ENCODE measurements around the gene CMPK2.
"Not testable (repeated sequence)": the region's sequence is repeated elsewhere in the genome, so short reads cannot be mapped to it uniquely, and the experiment has no call there.

Gene CMPK2

GRCh38 chr2:6879011-6879410 is 13.3 kb upstream of the CMPK2 start:
- DNase-seq = no peak

DNA sequence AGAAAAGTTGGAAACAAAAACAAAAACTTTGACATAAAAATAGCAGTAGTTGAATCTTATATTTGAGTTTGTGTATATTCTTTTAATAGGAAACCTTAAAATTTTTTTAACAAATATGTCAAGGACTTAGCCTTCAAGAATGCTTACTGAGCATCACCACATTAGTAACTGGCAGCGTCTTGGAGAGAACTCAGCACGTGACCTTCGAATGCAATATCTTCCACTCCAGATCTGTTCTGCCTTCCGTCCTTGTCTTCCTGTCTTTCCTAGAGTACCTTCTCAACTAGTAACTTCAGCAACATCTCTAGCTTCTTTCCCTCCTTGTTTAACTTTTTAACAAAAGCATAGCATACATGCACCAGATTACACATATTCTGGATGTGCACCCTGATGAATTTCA is 12.8 kb upstream of the CMPK2 start:
- no peak for DNase-seq

- DNase-seq = no peak
Measured at GRCh38 chr2:6877402-6878304, 11.9 kb upstream of the CMPK2 start, which contains the start of gene RSAD2. TSS of gene RSAD2 (plus strand) at chr2:6877777. CDS start at chr2:6877801, 24 bp downstream.

DNA sequence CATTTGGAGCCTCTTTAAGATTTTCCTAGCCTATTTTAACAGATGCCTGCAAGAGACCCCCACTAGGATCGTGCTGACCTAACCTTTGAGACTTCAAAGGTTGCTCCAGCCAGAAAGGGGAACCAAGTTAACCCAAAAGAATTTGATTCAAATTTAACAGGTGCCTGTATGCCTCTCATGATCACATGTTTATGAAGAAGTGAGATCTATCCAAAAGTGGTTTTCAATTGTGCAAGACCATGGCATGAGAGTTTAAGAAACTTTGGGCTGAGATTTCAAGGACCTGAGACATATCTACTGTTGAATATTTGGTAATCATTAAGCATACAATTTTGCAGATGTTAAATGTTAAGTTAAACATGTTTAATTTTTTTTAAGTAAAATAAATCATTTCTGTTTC is 10.6 kb upstream of the CMPK2 start:
- DNase-seq = no peak

DNA sequence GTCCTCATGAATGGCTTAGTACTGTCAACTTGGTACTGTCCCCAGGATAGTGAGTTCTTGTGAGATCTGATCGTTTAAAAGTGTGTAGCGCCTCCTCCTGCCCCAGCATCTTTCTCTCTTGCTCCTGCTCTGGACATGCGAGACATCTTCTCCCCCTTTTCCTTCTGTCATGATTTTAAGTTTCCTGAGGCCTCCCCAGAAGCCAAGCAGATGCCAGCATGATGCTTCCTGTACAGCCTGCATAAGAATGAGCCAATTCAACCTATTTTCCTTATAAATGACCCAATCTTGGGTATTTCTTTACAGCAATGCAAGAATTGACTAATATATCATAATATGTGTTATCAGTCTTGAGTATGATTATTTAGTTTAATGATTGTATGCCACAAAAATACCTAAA is 8.3 kb upstream of the CMPK2 start:
- DNase-seq = no peak

- DNase-seq = no peak
Measured at GRCh38 chr2:6872394-6872793, 6.7 kb upstream of the CMPK2 start.

DNA sequence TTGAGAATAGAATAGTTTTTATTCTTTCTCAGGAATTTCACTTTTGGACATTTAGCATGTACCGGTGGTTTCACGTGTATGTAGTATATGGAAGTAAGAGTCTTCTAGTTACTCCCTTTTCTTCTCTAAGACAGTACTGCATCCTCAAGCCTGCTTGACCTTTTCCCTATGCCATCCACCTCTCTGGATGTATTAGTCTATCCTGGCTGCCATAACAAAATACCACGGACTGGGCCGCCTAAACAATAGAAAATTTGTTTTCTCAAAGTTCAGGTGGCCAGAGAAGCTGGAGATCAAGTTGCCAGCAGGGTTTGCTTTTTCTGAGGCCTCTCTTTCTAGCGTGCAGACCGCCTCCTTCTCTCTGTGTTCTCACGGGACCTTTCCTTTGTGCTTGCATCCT is 1.3 kb upstream of the CMPK2 start:
- DNase-seq = no peak

GRCh38 chr2:6866275-6866671 is 566 bp upstream of the CMPK2 start:
- DNase-seq = peak in 1 of 2 experiments; percentile 11

DNA sequence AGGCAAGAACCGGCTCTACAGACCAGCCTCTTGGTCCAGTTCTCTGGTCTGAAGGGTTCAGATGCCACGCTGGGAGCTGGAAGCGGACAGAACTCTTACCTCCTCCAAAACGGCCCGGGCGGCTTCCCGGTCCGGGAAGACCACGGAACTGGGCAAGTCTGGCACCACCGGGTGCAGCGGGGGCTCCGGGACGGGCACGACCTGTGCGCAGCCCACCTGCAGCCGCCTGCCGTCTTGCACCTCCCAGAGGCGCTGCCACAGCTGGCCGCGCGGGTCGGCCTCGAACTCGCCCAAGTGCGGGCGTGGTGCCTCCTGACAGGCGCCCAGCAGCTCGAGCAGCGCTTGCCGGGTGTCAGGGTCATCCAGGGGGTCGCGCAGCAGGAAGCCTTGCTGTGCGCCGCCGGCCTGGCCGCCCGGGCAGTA is 773 bp downstream of the CMPK2 start:
- no peak for DNase-seq

DNA sequence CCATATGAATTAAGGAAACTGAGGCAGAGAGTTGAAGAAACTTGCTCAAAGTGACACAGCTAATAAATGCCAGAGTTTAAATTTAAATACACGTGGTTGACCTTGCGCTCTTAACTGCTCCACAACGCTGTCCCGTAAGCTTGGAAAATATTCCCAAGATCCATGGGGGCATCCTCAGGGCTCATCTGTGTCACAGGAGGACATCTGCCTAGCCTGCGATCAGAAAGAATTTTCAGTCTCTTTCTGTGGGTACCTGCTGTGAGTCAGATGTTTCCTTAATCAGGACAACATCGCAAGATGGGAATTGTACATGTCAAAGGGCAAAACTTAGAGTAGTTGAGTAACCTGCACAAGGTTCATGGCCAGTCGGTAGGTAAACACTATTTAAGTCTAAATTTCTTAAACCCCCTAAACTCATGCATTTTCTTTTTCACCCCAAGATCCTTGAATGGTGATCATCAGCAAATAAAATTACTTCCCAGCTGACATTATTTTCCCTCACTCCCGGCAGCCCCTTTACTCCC is 1.4 kb downstream of the CMPK2 start:
- no peak for DNase-seq

GRCh38 chr2:6863792-6864191 is 1.9 kb downstream of the CMPK2 start:
- DNase-seq = no peak

GRCh38 chr2:6860296-6860695 is 5.4 kb downstream of the CMPK2 start:
- DNase-seq = no peak

DNA sequence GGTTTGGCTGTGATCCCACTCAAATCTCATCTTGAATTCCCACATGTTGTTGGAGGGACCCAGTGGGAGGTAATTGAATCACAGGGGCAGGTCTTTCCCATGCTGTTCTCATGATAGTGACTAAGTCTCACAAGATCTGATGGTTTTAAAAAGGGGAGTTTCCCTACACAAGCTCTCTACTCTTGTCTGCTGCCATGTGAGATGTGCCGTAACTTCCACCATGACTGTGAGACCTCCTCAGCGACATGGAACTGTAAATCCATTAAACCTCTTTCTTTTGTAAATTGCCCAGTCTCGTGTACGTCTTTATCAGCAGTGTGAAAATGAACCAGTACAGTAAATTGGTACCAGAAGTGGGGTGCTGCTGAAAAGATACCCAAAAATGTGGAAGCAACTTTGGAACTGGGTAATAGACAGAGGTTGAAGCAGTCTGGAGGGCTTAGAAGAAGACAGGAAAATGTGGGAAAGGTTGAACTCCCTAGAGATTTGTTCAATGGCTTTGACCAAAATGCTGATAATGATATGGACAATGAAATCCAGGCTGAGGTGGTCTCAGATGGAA is 7.2 kb downstream of the CMPK2 start:
- not testable (repeated sequence) for DNase-seq

GRCh38 chr2:6856548-6856920 is 9.2 kb downstream of the CMPK2 start:
- DNase-seq = no peak

DNA sequence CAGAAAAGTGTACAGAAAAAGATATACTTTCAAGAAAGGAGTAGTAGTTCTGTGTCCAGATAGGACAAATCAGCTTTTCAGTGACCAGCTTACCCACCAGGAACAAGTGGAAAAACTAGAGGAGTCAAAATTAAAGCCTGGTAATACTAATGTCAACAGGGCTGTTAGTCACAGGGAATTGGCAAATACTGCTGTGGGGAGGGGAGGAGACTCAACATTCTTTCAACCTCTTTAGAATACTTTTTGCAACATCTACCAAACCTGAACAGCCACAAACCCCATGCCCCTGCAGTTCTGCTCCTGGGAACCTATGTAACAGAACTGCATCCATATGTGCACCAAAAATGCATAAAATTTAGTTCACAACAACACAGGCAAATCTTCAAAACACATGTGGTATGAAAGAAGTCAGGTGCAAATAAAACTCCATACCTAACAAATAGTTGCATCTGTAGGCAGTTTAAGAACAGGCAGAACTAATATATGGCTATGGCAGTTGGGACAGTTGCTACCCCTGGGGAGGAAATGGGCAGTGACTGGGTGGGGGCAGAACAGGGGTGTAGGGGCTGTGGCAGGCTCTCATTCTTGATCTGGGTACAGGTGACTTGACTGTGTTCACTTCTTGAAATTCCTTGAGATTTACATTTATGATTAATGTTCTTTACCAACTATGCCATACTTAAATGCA is 9.7 kb downstream of the CMPK2 start:
- no peak for DNase-seq

DNA sequence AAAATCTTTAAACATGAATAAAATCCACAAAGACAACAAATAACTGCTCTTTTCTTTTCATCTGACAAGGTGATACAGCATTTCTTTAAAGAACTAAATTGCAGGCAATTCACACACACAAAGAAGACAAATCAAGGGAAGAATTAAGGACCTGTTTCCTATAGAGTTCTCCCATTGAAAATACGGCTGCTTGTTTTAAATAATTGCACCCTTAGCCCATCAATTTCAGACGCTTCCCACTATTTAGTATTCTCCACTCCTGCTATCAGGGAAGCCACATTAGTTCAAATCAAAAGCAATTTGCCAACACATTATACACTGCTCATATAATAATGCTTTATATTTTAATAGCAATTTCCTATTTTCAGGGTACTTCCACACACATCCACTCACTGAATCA is 11.3 kb downstream of the CMPK2 start:
- no peak for DNase-seq

- no peak for DNase-seq
Measured at GRCh38 chr2:6852195-6852594, 13.5 kb downstream of the CMPK2 start.

GRCh38 chr2:6846967-6847681 is 18.6 kb downstream of the CMPK2 start:
- DNase-seq = no peak

DNA sequence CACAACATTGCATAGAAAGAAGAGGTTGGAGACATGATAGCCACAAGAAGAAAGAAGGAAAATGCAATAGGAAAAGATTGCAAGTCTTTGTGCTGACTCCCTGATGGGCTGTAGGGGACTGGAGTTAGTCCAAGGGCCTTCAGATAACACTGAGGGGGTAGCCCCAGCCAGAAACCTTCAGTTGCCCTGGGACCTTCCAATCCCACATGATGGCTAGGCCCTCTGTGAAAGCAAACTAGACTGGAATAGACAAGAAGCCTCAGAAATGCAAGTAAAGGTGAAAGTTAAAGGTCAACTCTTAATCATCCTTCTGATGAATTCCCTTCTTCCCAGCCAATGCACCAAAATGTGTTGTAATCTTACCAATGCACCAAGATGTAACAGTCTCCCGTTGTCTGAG is 19.2 kb downstream of the CMPK2 start:
- no peak for DNase-seq

DNA sequence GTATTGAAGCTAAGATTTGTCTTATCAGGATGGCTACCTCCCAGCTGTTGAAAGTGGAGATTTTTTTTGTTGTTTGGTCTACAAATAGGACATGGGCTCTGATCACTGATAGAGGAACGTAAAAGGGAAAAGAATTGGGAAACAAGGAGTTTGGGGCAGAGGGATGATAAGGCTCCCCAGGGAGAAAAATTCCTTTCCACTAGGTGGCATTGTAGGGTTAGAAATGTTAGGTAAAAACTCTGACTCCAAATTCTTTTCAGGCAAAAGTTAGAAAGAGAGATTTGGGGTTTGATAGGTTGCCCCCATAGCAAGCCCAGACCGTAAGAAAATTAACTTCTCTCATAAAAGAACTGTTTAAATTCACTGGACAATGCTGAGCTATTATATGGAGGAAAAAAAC is 19.8 kb downstream of the CMPK2 start:
- no peak for DNase-seq

DNA sequence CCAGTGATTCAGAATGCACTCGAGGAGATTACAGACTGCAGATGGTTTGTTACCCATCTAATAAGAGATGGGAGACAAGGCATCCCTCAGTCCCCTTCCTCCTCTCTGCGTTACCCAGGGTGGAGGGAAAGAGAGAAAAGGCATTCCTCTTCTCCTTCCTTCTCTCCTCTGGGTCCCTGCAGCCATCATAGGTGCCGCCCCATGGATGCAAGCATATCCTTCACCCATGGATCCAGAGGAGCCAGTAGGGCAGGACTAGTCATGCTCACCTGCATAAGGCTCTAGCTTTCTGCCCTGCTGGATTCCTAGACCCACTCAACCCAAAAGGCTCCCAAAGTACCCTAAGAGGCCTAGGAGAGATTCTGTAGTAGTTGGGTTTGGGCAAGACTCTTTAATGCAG is 20.4 kb downstream of the CMPK2 start:
- no peak for DNase-seq

DNA sequence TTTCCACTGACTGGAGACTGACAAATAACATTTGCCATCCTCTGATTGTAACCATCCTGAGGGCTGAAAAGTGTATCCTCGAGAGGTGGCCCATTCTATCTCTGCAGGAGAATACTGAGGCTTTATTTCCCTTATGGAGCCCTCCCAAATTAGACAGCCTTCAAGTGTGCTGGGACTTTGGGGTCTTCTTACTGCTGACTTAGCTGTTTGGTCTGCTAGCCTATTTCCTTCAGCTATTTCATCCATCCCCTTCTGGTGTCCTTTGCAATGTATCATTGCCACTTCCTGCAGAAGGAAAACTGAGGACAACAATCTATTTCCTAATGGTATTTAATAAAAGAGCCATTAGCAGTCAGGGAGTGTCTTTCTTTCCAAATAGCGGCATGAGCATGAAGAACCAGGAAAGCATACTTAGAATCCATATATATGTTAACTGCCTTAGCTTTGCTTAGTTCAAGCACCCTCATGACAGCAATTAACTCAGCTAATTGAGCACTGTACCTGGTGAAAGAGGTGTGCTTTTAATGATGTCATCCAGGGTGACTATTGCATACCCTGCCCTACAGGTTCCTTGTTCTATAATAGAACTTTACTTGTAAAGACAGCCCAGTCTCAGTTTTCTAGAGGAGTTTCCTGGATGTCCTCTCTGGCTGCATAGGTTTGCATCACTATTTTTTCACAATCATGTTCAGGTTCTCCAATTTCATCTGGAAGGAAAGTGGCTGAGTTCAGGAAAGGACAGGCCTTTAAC is 24.0 kb downstream of the CMPK2 start:
- DNase-seq = no peak
